Neural cell (in vitro differentiated cells): ENCODE results near the gene UBD. TPM values are rescaled to one million over a fixed set of nuclear protein-coding genes. Genes with fewer than 3 reads are reported as not detected.

Experiments used
- H2AFZ ChIP-seq: fragments of 200-600, 300-800 bp; sonication (generic), shearing (Covaris generic); 2 replicates; pipeline ENCODE4 v1.6.0; 2014; ENCODE audit warnings: low read depth, mild to moderate bottlenecking, antibody characterized with exemption, low read length, moderate library complexity
- H3F3A ChIP-seq: fragments of 200-600 bp; shearing (Covaris generic); 2 replicates; pipeline ENCODE4 v1.6.1; 2016; ENCODE audit warnings: mild to moderate bottlenecking, moderate library complexity, mixed read lengths, antibody characterized with exemption, low read length; ENCODE audit not compliant: insufficient read depth, poor library complexity, severe bottlenecking
- H3K27ac ChIP-seq: fragments of 200-600, 300-800 bp; sonication (generic), shearing (Covaris generic); 2 replicates; pipeline ENCODE4 v1.5.1; 2014; ENCODE audit warnings: mild to moderate bottlenecking, low read length, moderate library complexity
- H3K27me3 ChIP-seq: fragments of 300-800, 200-600 bp; sonication (generic), shearing (Covaris generic); 2 replicates; pipeline ENCODE4 v1.6.0; 2014; ENCODE audit warnings: mild to moderate bottlenecking, low read depth, low read length, moderate library complexity; ENCODE audit not compliant: insufficient read depth
- H3K36me3 ChIP-seq: fragments of 300-800, 200-600 bp; sonication (generic), shearing (Covaris generic); 2 replicates; pipeline ENCODE4 v1.5.1; 2014; ENCODE audit warnings: mild to moderate bottlenecking, antibody characterized with exemption, low read length, moderate library complexity; ENCODE audit not compliant: insufficient read depth
- H3K4me2 ChIP-seq: fragments of 300-800, 200-600 bp; sonication (generic), shearing (Covaris generic); 2 replicates; pipeline ENCODE4 v1.6.0; 2014; ENCODE audit warnings: mild to moderate bottlenecking, low read length
- H3K4me3 ChIP-seq: fragments of 300-800, 200-600 bp; sonication (generic), shearing (Covaris generic); 2 replicates; pipeline ENCODE4 v1.5.1; 2014; ENCODE audit warnings: mild to moderate bottlenecking, low read length, moderate library complexity
- H3K79me2 ChIP-seq: fragments of 200-600 bp; shearing (Covaris generic); replicated peaks from 2 replicates; pipeline ENCODE4 v1.6.0; 2014; ENCODE audit warnings: mild to moderate bottlenecking, low read length, moderate library complexity; ENCODE audit not compliant: insufficient read depth
- H3K9ac ChIP-seq: fragments of 300-800, 200-600 bp; sonication (generic), shearing (Covaris generic); 2 replicates; pipeline ENCODE4 v1.6.1; 2016; ENCODE audit warnings: mild to moderate bottlenecking, low read length, mixed read lengths
- H3K9me2 ChIP-seq: fragments of 200-600 bp; shearing (Covaris generic); 2 replicates; pipeline ENCODE4 v1.6.1; 2016; ENCODE audit warnings: mild to moderate bottlenecking, low read length, mixed read lengths; ENCODE audit not compliant: insufficient read depth
- H3K9me3 ChIP-seq: fragments of 200-600, 300-800 bp; sonication (generic), shearing (Covaris generic); 2 replicates; pipeline ENCODE4 v1.6.1; 2016; ENCODE audit warnings: mild to moderate bottlenecking, mixed run types, low read length, moderate library complexity, mixed read lengths
- H4K20me1 ChIP-seq: fragments of 200-600 bp; shearing (Covaris generic); 2 replicates; pipeline ENCODE4 v1.6.1; 2016; ENCODE audit warnings: mild to moderate bottlenecking, mixed run types; ENCODE audit not compliant: insufficient read depth
- EP300 ChIP-seq: fragments of 450-650 bp; conservative IDR thresholded peaks from 2 replicates; pipeline ENCODE4 v1.6.1; 2014; ENCODE audit warnings: antibody characterized with exemption, mild to moderate bottlenecking, moderate library complexity; ENCODE audit not compliant: poor library complexity, severe bottlenecking
- EZH2 ChIP-seq: fragments of 200-600, 300-800 bp; shearing (Covaris generic), sonication (generic); IDR thresholded peaks from 2 replicates; pipeline ENCODE4 v1.6.1; 2014; ENCODE audit warnings: antibody characterized with exemption, low read length, borderline replicate concordance, mild to moderate bottlenecking; ENCODE audit not compliant: insufficient read depth, poor library complexity, severe bottlenecking
- MXI1 ChIP-seq: fragments of 450-650 bp; conservative IDR thresholded peaks from 2 replicates; pipeline ENCODE4 v1.6.1; 2014; ENCODE audit warnings: antibody characterized with exemption, mild to moderate bottlenecking; ENCODE audit not compliant: poor library complexity, severe bottlenecking
- POLR2AphosphoS5 ChIP-seq: IDR thresholded peaks from 2 replicates; pipeline ENCODE4 v1.6.1; 2012
- RAD21 ChIP-seq: fragments of 450-650 bp; conservative IDR thresholded peaks from 2 replicates; pipeline ENCODE4 v1.6.1; 2014; ENCODE audit warnings: antibody characterized with exemption, mild to moderate bottlenecking, moderate library complexity
- SMC3 ChIP-seq: fragments of 450-650 bp; conservative IDR thresholded peaks from 2 replicates; pipeline ENCODE4 v1.6.1; 2014; ENCODE audit warnings: antibody characterized with exemption, mild to moderate bottlenecking, moderate library complexity; ENCODE audit not compliant: poor library complexity
- TAF1 ChIP-seq: IDR thresholded peaks from 2 replicates; pipeline ENCODE4 v1.6.1; 2012; ENCODE audit warnings: low read depth
- polyA plus RNA-seq: library from polyadenylated mRNA; depleted of rRNA; stranded (reverse); fragments of >200 nt; gene quantifications from 2 replicates; pipeline ENCODE4 v1.2.3, GENCODE V29; 2014
- TF ChIP-seq, protein P1 (sequence below): IDR thresholded peaks from 2 replicates; pipeline ENCODE4 v1.6.1; 2012; ENCODE audit warnings: borderline replicate concordance
- TF ChIP-seq, protein P2 (sequence below): fragments of 450-650 bp; IDR thresholded peaks from 2 replicates; pipeline ENCODE4 v1.5.1; 2014; ENCODE audit warnings: antibody characterized with exemption, mild to moderate bottlenecking, moderate library complexity; ENCODE audit not compliant: poor library complexity, severe bottlenecking

Gene UBD
- polyA plus RNA-seq, 1 donor from 2014 or later, result not detected

DNA sequence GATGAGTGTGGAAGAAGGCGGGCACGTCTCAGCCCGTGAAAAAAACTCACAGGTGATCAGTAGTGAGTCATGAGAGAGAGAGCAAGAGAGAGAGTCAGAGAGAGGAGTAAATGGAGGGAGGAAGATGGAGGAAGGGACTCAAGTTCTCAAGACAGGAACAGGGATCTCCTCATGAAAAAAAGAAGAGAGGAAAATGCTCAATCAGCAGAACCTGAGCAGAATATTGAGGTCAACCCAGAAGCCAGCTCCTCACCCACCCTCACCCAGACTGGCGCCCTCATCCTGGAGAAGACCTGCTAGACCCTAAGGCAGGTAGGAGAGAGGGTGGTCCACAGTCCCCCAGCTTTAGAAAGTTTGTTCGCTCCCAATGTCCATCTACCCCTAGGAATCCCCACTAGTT, 4.8 kb downstream of the UBD start:
- H2AFZ ChIP-seq, result no peak overlapping the region

DNA sequence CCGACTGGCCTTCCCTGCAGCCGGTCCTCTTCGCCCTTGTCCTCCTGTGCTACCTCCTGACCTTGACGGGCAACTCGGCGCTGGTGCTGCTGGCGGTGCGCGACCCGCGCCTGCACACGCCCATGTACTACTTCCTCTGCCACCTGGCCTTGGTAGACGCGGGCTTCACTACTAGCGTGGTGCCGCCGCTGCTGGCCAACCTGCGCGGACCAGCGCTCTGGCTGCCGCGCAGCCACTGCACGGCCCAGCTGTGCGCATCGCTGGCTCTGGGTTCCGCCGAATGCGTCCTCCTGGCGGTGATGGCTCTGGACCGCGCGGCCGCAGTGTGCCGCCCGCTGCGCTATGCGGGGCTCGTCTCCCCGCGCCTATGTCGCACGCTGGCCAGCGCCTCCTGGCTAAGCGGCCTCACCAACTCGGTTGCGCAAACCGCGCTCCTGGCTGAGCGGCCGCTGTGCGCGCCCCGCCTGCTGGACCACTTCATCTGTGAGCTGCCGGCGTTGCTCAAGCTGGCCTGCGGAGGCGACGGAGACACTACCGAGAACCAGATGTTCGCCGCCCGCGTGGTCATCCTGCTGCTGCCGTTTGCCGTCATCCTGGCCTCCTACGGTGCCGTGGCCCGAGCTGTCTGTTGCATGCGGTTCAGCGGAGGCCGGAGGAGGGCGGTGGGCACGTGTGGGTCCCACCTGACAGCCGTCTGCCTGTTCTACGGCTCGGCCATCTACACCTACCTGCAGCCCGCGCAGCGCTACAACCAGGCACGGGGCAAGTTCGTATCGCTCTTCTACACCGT, 6.1 kb downstream of the UBD start:
- no peak overlapping the region for H3K27ac ChIP-seq
- H3K4me3 ChIP-seq, result peak overlapping the region; percentile 70
- no peak overlapping the region for H2AFZ ChIP-seq
- peak overlapping the region; percentile 27 for H3K4me2 ChIP-seq
- TF ChIP-seq MXI1, result peak; percentile 20
- TF ChIP-seq POLR2AphosphoS5, result no peak
- peak; percentile 50 for TF ChIP-seq SMC3
- no peak for TF ChIP-seq EP300
- TF ChIP-seq EZH2, result peak; percentile 67
- TF ChIP-seq, protein P1, sequence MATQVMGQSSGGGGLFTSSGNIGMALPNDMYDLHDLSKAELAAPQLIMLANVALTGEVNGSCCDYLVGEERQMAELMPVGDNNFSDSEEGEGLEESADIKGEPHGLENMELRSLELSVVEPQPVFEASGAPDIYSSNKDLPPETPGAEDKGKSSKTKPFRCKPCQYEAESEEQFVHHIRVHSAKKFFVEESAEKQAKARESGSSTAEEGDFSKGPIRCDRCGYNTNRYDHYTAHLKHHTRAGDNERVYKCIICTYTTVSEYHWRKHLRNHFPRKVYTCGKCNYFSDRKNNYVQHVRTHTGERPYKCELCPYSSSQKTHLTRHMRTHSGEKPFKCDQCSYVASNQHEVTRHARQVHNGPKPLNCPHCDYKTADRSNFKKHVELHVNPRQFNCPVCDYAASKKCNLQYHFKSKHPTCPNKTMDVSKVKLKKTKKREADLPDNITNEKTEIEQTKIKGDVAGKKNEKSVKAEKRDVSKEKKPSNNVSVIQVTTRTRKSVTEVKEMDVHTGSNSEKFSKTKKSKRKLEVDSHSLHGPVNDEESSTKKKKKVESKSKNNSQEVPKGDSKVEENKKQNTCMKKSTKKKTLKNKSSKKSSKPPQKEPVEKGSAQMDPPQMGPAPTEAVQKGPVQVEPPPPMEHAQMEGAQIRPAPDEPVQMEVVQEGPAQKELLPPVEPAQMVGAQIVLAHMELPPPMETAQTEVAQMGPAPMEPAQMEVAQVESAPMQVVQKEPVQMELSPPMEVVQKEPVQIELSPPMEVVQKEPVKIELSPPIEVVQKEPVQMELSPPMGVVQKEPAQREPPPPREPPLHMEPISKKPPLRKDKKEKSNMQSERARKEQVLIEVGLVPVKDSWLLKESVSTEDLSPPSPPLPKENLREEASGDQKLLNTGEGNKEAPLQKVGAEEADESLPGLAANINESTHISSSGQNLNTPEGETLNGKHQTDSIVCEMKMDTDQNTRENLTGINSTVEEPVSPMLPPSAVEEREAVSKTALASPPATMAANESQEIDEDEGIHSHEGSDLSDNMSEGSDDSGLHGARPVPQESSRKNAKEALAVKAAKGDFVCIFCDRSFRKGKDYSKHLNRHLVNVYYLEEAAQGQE, result no peak
- TF ChIP-seq, protein P2, sequence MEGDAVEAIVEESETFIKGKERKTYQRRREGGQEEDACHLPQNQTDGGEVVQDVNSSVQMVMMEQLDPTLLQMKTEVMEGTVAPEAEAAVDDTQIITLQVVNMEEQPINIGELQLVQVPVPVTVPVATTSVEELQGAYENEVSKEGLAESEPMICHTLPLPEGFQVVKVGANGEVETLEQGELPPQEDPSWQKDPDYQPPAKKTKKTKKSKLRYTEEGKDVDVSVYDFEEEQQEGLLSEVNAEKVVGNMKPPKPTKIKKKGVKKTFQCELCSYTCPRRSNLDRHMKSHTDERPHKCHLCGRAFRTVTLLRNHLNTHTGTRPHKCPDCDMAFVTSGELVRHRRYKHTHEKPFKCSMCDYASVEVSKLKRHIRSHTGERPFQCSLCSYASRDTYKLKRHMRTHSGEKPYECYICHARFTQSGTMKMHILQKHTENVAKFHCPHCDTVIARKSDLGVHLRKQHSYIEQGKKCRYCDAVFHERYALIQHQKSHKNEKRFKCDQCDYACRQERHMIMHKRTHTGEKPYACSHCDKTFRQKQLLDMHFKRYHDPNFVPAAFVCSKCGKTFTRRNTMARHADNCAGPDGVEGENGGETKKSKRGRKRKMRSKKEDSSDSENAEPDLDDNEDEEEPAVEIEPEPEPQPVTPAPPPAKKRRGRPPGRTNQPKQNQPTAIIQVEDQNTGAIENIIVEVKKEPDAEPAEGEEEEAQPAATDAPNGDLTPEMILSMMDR, result peak; percentile 60
- peak; percentile 44 for TF ChIP-seq RAD21
- no peaks in the 10 kb centered on the region for H4K20me1 ChIP-seq
- no peaks in the 10 kb centered on the region for H3K79me2 ChIP-seq
- H3K9me2 ChIP-seq, result no peaks in the 10 kb centered on the region
- no peaks in the 10 kb centered on the region for H3K9me3 ChIP-seq
- no peaks in the 10 kb centered on the region for H3F3A ChIP-seq
- peak overlapping the region; percentile 29 for H3K9ac ChIP-seq
- H3K36me3 ChIP-seq, result no peaks in the 10 kb centered on the region
- H3K27me3 ChIP-seq, result peaks cover 52% of the 10 kb centered on the region

More for the DNA sequence above, 4.8 kb downstream of the UBD start:
- Histone ChIP-seq H3K27me3 (peaks cover 52% of the 10 kb centered on the region), H4K20me1 (no peaks in the 10 kb centered on the region), H3K4me3 (no peak overlapping the region), H3K9me3 (no peaks in the 10 kb centered on the region), H3K36me3 (no peaks in the 10 kb centered on the region), H3K9me2 (no peaks in the 10 kb centered on the region), H3K79me2 (no peaks in the 10 kb centered on the region), H3K9ac (no peak overlapping the region), H3F3A (no peaks in the 10 kb centered on the region), H3K4me2 (no peak overlapping the region), H3K27ac (no peak overlapping the region)
- no peak for TF ChIP-seq MXI1
- TF ChIP-seq, protein P1, result no peak
- no peak for TF ChIP-seq POLR2AphosphoS5
- TF ChIP-seq TAF1, result no peak
- no peak for TF ChIP-seq EP300
- TF ChIP-seq, protein P2, result no peak
- no peak for TF ChIP-seq RAD21
- TF ChIP-seq SMC3, result no peak
- TF ChIP-seq EZH2, result no peak
